Duodenal mucosa (tissue), 2 donors: Measurements from ENCODE around the gene DNER.

Experiments
- H3K27ac ChIP-seq: one replicate; pipeline ENCODE4 v1.7.0; 2013; ENCODE audit warnings: low read depth, low read length
- H3K27me3 ChIP-seq, 2 donors: one replicate each; pipeline ENCODE4 v1.7.0; 2013; ENCODE audit warnings: low read length in 2 of 2, control low read depth in 1 of 2; ENCODE audit not compliant: insufficient read depth in 2 of 2, control insufficient read depth in 1 of 2
- H3K36me3 ChIP-seq, 2 donors: one replicate each; pipeline ENCODE4 v1.7.0; 2013; ENCODE audit warnings: low read length in 2 of 2, control low read depth in 1 of 2; ENCODE audit not compliant: insufficient read depth in 2 of 2, control insufficient read depth in 1 of 2
- H3K4me1 ChIP-seq, 2 donors: one replicate each; pipeline ENCODE4 v1.7.0; 2013; ENCODE audit warnings: low read length in 2 of 2, control low read depth in 1 of 2; ENCODE audit not compliant: insufficient read depth in 2 of 2, control insufficient read depth in 1 of 2
- H3K4me3 ChIP-seq, 2 donors: one replicate each; pipeline ENCODE4 v1.7.0; 2013; ENCODE audit warnings: low read length in 2 of 2, low read depth in 1 of 2
- H3K9ac ChIP-seq, 2 donors: one replicate each; pipeline ENCODE4 v1.7.0; 2013; ENCODE audit warnings: low read length in 2 of 2, low read depth in 1 of 2
- H3K9me3 ChIP-seq, 2 donors: one replicate each; pipeline ENCODE4 v1.7.0; 2013; ENCODE audit warnings: low read length in 2 of 2, control low read depth in 1 of 2; ENCODE audit not compliant: control insufficient read depth in 1 of 2

Gene DNER

DNA sequence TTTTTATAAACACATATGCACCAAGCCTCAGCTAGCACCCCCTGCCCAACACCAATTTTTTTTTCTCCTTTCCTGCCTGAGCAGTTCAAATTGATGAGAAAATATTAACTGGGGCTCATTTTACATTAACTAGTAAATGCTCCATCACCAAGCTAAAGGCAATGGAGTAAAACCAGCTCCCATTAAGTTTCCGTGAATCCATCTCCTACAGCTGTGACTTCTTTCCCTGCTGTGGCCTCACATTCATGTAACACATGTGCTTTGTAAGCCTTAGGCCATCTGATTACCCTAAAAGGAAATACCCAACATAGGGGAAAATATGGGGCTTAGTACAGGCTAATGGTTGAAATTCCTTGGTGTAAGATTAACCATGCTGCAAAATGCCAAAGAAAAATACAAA lies 60.8 kb downstream of the DNER start:
- H3K36me3 ChIP-seq, result no peaks in the 10 kb centered on the region
- H3K27ac ChIP-seq, result no peak overlapping the region
- H3K9me3 ChIP-seq, result no peaks in the 10 kb centered on the region
- no peaks in the 10 kb centered on the region for H3K27me3 ChIP-seq
- H3K4me1 ChIP-seq, result no peaks in the 10 kb centered on the region
- H3K9ac ChIP-seq, result no peak overlapping the region
- H3K4me3 ChIP-seq, result no peak overlapping the region

GRCh38 chr2:229652796-229653195 lies 61.6 kb downstream of the DNER start:
- H3K27me3 ChIP-seq, result no peaks in the 10 kb centered on the region
- H3K9ac ChIP-seq, result no peak overlapping the region
- no peaks in the 10 kb centered on the region for H3K4me1 ChIP-seq
- H3K27ac ChIP-seq, result no peak overlapping the region
- H3K4me3 ChIP-seq, result no peak overlapping the region
- no peaks in the 10 kb centered on the region for H3K9me3 ChIP-seq
- no peaks in the 10 kb centered on the region for H3K36me3 ChIP-seq

- H3K9ac ChIP-seq, result no peak overlapping the region
- no peak overlapping the region for H3K27ac ChIP-seq
- H3K27me3 ChIP-seq, result no peaks in the 10 kb centered on the region
- H3K4me3 ChIP-seq, result no peak overlapping the region
- H3K4me1 ChIP-seq, result no peaks in the 10 kb centered on the region
- H3K36me3 ChIP-seq, result no peaks in the 10 kb centered on the region
- no peaks in the 10 kb centered on the region for H3K9me3 ChIP-seq
These were observed 63.5 kb downstream of the DNER start for GRCh38 chr2:229650901-229651300.

- H3K27me3 ChIP-seq, result no peaks in the 10 kb centered on the region
- H3K4me1 ChIP-seq, result no peaks in the 10 kb centered on the region
- H3K9ac ChIP-seq, result no peak overlapping the region
- no peaks in the 10 kb centered on the region for H3K36me3 ChIP-seq
- H3K9me3 ChIP-seq, result no peaks in the 10 kb centered on the region
- no peak overlapping the region for H3K27ac ChIP-seq
- no peak overlapping the region for H3K4me3 ChIP-seq
These were observed 64.3 kb downstream of the DNER start for GRCh38 chr2:229650059-229650458.

DNA sequence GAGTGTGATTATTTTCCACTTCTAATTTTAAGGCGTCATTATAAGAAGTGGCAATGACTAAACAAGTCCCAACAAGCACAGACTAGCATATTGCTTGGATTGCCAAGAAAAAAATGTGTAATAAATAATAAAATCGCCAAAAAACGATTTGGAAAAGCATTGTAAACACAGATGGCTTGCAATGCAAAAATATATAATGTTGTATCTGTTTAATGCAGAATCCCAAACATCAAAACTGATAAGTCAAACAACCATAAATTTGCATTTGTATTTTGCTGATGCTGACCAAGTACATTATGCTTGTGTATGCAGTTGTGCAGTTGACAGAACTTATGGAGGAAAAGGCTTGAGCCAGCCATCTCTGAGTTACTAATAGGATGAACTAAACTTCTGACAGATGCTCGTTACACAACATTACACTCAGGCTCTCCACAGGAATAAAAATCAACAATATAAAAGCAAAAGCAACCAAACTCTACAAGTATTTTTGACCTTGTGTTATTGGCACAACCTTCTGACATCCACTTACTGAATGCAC lies 68.1 kb downstream of the DNER start:
- Histone ChIP-seq H3K9ac (no peak overlapping the region), H3K27ac (no peak overlapping the region), H3K4me1 (no peaks in the 10 kb centered on the region), H3K4me3 (no peak overlapping the region), H3K27me3 (no peaks in the 10 kb centered on the region), H3K36me3 (no peaks in the 10 kb centered on the region), H3K9me3 (no peaks in the 10 kb centered on the region)

GRCh38 chr2:229642371-229642770 lies 72.0 kb downstream of the DNER start:
- Histone ChIP-seq H3K27me3 (no peaks in the 10 kb centered on the region), H3K4me1 (no peaks in the 10 kb centered on the region), H3K9ac (no peak overlapping the region), H3K4me3 (no peak overlapping the region), H3K9me3 (no peaks in the 10 kb centered on the region), H3K36me3 (no peaks in the 10 kb centered on the region), H3K27ac (no peak overlapping the region)

GRCh38 chr2:229641676-229642075 lies 72.7 kb downstream of the DNER start:
- H3K9ac ChIP-seq, result no peak overlapping the region
- no peaks in the 10 kb centered on the region for H3K9me3 ChIP-seq
- H3K27ac ChIP-seq, result no peak overlapping the region
- H3K36me3 ChIP-seq, result no peaks in the 10 kb centered on the region
- H3K27me3 ChIP-seq, result no peaks in the 10 kb centered on the region
- no peak overlapping the region for H3K4me3 ChIP-seq
- H3K4me1 ChIP-seq, result no peaks in the 10 kb centered on the region

DNA sequence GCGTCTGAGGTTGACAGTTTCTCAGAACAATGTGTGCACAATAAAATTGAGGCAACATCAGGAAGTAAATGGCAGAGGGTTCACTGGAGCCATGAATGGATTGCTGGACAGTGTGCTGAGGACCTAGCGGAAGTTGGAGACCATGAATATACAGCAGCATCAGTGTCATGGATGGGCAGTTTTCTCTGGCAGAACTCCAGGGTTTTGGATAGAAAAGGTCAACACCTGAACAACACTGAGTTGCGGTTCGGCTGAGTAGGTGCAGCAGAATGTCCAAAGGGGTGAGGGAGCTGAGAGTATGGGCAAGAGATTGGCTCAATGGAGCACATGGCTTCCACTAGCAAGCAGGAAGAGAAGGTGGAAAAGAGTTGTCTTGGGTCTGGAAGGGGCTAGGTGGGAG lies 73.7 kb downstream of the DNER start:
- H3K36me3 ChIP-seq, result no peaks in the 10 kb centered on the region
- H3K4me3 ChIP-seq, result no peak overlapping the region
- H3K27ac ChIP-seq, result no peak overlapping the region
- no peak overlapping the region for H3K9ac ChIP-seq
- no peaks in the 10 kb centered on the region for H3K27me3 ChIP-seq
- H3K9me3 ChIP-seq, result no peaks in the 10 kb centered on the region
- no peaks in the 10 kb centered on the region for H3K4me1 ChIP-seq

- no peaks in the 10 kb centered on the region for H3K36me3 ChIP-seq
- H3K27me3 ChIP-seq, result peaks cover 0 to 3% of the 10 kb centered on the region in 2 donors
- no peak overlapping the region for H3K27ac ChIP-seq
- no peak overlapping the region for H3K9ac ChIP-seq
- H3K9me3 ChIP-seq, result no peaks in the 10 kb centered on the region
- H3K4me1 ChIP-seq, result no peaks in the 10 kb centered on the region
- H3K4me3 ChIP-seq, result no peak overlapping the region
These were observed 77.8 kb downstream of the DNER start for GRCh38 chr2:229636571-229636970.

DNA sequence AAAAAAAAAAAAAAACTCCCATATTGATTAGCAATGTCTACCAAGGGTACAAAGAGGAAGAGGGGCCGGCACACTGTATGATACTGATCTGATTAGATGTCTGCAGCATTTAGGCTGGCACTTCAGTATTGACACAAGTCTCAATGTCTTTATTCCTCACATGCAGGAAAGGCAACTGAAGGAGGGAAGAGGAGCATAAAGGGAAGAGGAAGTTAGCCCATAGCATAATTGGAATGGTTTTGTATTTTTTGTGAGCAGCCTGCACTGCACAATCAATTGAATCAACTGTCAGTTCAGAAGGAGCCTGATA lies 79.0 kb downstream of the DNER start:
- H3K27ac ChIP-seq, result no peak overlapping the region
- no peaks in the 10 kb centered on the region for H3K36me3 ChIP-seq
- H3K4me1 ChIP-seq, result no peaks in the 10 kb centered on the region
- H3K9me3 ChIP-seq, result no peaks in the 10 kb centered on the region
- H3K27me3 ChIP-seq, result peaks cover 0 to 3% of the 10 kb centered on the region in 2 donors
- no peak overlapping the region for H3K9ac ChIP-seq
- H3K4me3 ChIP-seq, result no peak overlapping the region
